ENCODE data around the gene C5orf58.

- TF ChIP-seq CTCF (IDR thresholded peaks at IDR 0.05) = no peak
- TF ChIP-seq POLR2A (IDR thresholded peaks at IDR 0.05) = no peak
These were observed at the start of gene C5orf58 for GRCh38 chr5:170232786-170233185.

Data from uterus (tissue), 2 donors.